HEK293 (cell line): ENCODE measurements around the gene RHBDL2.

Source experiments
- HOXC10 ChIP-seq: sonication (generic); formaldehyde crosslinking; IDR thresholded peaks from 2 replicates; pipeline ENCODE4 v1.8.1; 2023; ENCODE audit warnings: mild to moderate bottlenecking, missing genetic modification reagents
- MZF1 ChIP-seq: fragments of 450-650 bp; formaldehyde crosslinking; IDR thresholded peaks from 2 replicates; pipeline ENCODE4 v1.5.1; 2017; ENCODE audit warnings: missing biosample characterization, missing genetic modification characterization, borderline replicate concordance
- OSR2 ChIP-seq: fragments of 450-650 bp; formaldehyde crosslinking; IDR thresholded peaks from 2 replicates; pipeline ENCODE4 v1.5.1; 2016; ENCODE audit warnings: missing biosample characterization, missing genetic modification characterization
- REST ChIP-seq: fragments of 450-650 bp; formaldehyde crosslinking; IDR thresholded peaks from 2 replicates; pipeline ENCODE4 v1.5.1; 2016; ENCODE audit warnings: missing biosample characterization, missing genetic modification characterization
- SETDB1 ChIP-seq: IDR thresholded peaks from one replicate; pipeline ENCODE4 v1.6.1; 2017; ENCODE audit warnings: mild to moderate bottlenecking, low read length, moderate library complexity, mixed read lengths; ENCODE audit not compliant: insufficient read length
- SP7 ChIP-seq: fragments of 450-650 bp; formaldehyde crosslinking; IDR thresholded peaks from 2 replicates; pipeline ENCODE4 v1.5.1; 2016; ENCODE audit warnings: missing biosample characterization, missing genetic modification characterization
- TCF7L2 ChIP-seq: IDR thresholded peaks from 2 replicates; pipeline ENCODE4 v1.6.1; 2011; ENCODE audit warnings: low read depth, mild to moderate bottlenecking, inconsistent platforms, low read length, moderate library complexity, borderline replicate concordance
- TRIM28 ChIP-seq: IDR thresholded peaks from 2 replicates; pipeline ENCODE4 v1.6.1; 2011; ENCODE audit warnings: low read length, control low read depth, borderline replicate concordance
- WT1 ChIP-seq: fragments of 450-650 bp; formaldehyde crosslinking; IDR thresholded peaks from 2 replicates; pipeline ENCODE4 v1.5.1; 2016; ENCODE audit warnings: missing biosample characterization, missing genetic modification characterization
- ZBTB10 ChIP-seq: fragments of 450-650 bp; formaldehyde crosslinking; IDR thresholded peaks from 2 replicates; pipeline ENCODE4 v1.5.1; 2016; ENCODE audit warnings: missing biosample characterization, missing genetic modification characterization
- ZBTB20 ChIP-seq: fragments of 450-650 bp; formaldehyde crosslinking; IDR thresholded peaks from 2 replicates; pipeline ENCODE4 v1.5.1; 2016; ENCODE audit warnings: missing biosample characterization, missing genetic modification characterization
- ZBTB48 ChIP-seq: fragments of 450-650 bp; formaldehyde crosslinking; IDR thresholded peaks from 2 replicates; pipeline ENCODE4 v1.5.1; 2016; ENCODE audit warnings: missing biosample characterization, missing genetic modification characterization
- ZBTB49 ChIP-seq: fragments of 450-650 bp; formaldehyde crosslinking; IDR thresholded peaks from 2 replicates; pipeline ENCODE4 v1.5.1; 2016; ENCODE audit warnings: missing biosample characterization, missing genetic modification characterization, low read depth
- ZFP37 ChIP-seq: fragments of 450-650 bp; formaldehyde crosslinking; IDR thresholded peaks from 2 replicates; pipeline ENCODE4 v1.5.1; 2016; ENCODE audit warnings: missing biosample characterization, missing genetic modification characterization
- ZIC2 ChIP-seq: fragments of 450-650 bp; formaldehyde crosslinking; IDR thresholded peaks from 2 replicates; pipeline ENCODE4 v1.5.1; 2016; ENCODE audit warnings: missing biosample characterization, missing genetic modification characterization
- ZNF146 ChIP-seq: fragments of 450-650 bp; formaldehyde crosslinking; IDR thresholded peaks from 2 replicates; pipeline ENCODE4 v1.5.1; 2016; ENCODE audit warnings: missing biosample characterization, missing genetic modification characterization
- ZNF292 ChIP-seq: fragments of 450-650 bp; formaldehyde crosslinking; IDR thresholded peaks from 2 replicates; pipeline ENCODE4 v1.5.1; 2016; ENCODE audit warnings: low read depth, missing biosample characterization, missing genetic modification characterization, borderline replicate concordance
- ZNF324 ChIP-seq: fragments of 450-650 bp; formaldehyde crosslinking; IDR thresholded peaks from 2 replicates; pipeline ENCODE4 v1.5.1; 2016; ENCODE audit warnings: missing biosample characterization, missing genetic modification characterization
- ZNF350 ChIP-seq: fragments of 450-650 bp; formaldehyde crosslinking; IDR thresholded peaks from 2 replicates; pipeline ENCODE4 v1.5.0; 2017; ENCODE audit warnings: missing biosample characterization, mild to moderate bottlenecking, missing genetic modification characterization
- ZNF423 ChIP-seq: fragments of 450-650 bp; formaldehyde crosslinking; IDR thresholded peaks from 2 replicates; pipeline ENCODE4 v1.5.1; 2016; ENCODE audit warnings: missing biosample characterization, missing genetic modification characterization
- ZNF510 ChIP-seq: fragments of 450-650 bp; formaldehyde crosslinking; IDR thresholded peaks from 2 replicates; pipeline ENCODE4 v1.5.1; 2018; ENCODE audit warnings: mild to moderate bottlenecking, missing genetic modification characterization, missing biosample characterization; ENCODE audit not compliant: insufficient replicate concordance
- ZNF600 ChIP-seq: fragments of 450-650 bp; formaldehyde crosslinking; IDR thresholded peaks from 2 replicates; pipeline ENCODE4 v1.5.1; 2016; ENCODE audit warnings: missing biosample characterization, missing genetic modification characterization
- ZNF624 ChIP-seq: fragments of 450-650 bp; formaldehyde crosslinking; IDR thresholded peaks from 2 replicates; pipeline ENCODE4 v1.5.1; 2017; ENCODE audit warnings: missing biosample characterization, missing genetic modification characterization
- ZNF777 ChIP-seq: fragments of 450-650 bp; formaldehyde crosslinking; IDR thresholded peaks from 2 replicates; pipeline ENCODE4 v1.5.1; 2017; ENCODE audit warnings: missing biosample characterization, missing genetic modification characterization, borderline replicate concordance
- ZNF792 ChIP-seq: fragments of 450-650 bp; formaldehyde crosslinking; IDR thresholded peaks from 2 replicates; pipeline ENCODE4 v1.5.1; 2016; ENCODE audit warnings: missing biosample characterization, missing genetic modification characterization
- TF ChIP-seq, protein P1 (sequence below): fragments of 450-650 bp; formaldehyde crosslinking; IDR thresholded peaks from 2 replicates; pipeline ENCODE4 v1.5.1; 2016; ENCODE audit warnings: missing biosample characterization, missing genetic modification characterization, borderline replicate concordance
- TF ChIP-seq, protein P2 (sequence below): fragments of 450-650 bp; formaldehyde crosslinking; conservative IDR thresholded peaks from 2 replicates; pipeline ENCODE4 v1.5.1; 2016; ENCODE audit warnings: low read depth, missing biosample characterization, missing genetic modification characterization

RHBDL2 gene

GRCh38 chr1:38858833-38859560, 82.6 kb downstream of the RHBDL2 start (continued):
- TF ChIP-seq, protein P1, sequence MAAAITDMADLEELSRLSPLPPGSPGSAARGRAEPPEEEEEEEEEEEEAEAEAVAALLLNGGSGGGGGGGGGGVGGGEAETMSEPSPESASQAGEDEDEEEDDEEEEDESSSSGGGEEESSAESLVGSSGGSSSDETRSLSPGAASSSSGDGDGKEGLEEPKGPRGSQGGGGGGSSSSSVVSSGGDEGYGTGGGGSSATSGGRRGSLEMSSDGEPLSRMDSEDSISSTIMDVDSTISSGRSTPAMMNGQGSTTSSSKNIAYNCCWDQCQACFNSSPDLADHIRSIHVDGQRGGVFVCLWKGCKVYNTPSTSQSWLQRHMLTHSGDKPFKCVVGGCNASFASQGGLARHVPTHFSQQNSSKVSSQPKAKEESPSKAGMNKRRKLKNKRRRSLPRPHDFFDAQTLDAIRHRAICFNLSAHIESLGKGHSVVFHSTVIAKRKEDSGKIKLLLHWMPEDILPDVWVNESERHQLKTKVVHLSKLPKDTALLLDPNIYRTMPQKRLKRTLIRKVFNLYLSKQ (tag by site-specific recombination): no peak
- TF ChIP-seq REST (tag by site-specific recombination) (no peak), SETDB1 (no peak), ZNF324 (tag by site-specific recombination) (no peak), WT1 (tag by site-specific recombination) (no peak), ZNF292 (tag by site-specific recombination) (no peak), ZBTB49 (tag by site-specific recombination) (no peak), ZNF600 (tag by site-specific recombination) (no peak), MZF1 (tag by site-specific recombination) (no peak), ZBTB10 (tag by site-specific recombination) (0 out of 2 replicates have a peak, but pooled peaks have one; percentile 34), ZNF146 (tag by site-specific recombination) (no peak), ZIC2 (tag by site-specific recombination) (peak; percentile 57), ZNF777 (no peak), ZBTB48 (tag by site-specific recombination) (0 out of 2 replicates have a peak, but pooled peaks have one; percentile 30), ZFP37 (tag by site-specific recombination) (0 out of 2 replicates have a peak, but pooled peaks have one; percentile 56), TCF7L2 (no peak), ZNF792 (no peak), OSR2 (tag by site-specific recombination) (no peak), ZNF423 (tag by site-specific recombination) (no peak; the same call in 1 of the 2 replicates), HOXC10 (no peak), ZNF510 (tag by site-specific recombination) (no peak), ZBTB20 (tag by site-specific recombination) (peak; percentile 98), SP7 (tag by site-specific recombination) (0 out of 2 replicates have a peak, but pooled peaks have one; percentile 14), TRIM28 (no peak), ZNF350 (tag by site-specific recombination) (no peak), ZNF624 (tag by site-specific recombination) (no peak)
- TF ChIP-seq, protein P2, sequence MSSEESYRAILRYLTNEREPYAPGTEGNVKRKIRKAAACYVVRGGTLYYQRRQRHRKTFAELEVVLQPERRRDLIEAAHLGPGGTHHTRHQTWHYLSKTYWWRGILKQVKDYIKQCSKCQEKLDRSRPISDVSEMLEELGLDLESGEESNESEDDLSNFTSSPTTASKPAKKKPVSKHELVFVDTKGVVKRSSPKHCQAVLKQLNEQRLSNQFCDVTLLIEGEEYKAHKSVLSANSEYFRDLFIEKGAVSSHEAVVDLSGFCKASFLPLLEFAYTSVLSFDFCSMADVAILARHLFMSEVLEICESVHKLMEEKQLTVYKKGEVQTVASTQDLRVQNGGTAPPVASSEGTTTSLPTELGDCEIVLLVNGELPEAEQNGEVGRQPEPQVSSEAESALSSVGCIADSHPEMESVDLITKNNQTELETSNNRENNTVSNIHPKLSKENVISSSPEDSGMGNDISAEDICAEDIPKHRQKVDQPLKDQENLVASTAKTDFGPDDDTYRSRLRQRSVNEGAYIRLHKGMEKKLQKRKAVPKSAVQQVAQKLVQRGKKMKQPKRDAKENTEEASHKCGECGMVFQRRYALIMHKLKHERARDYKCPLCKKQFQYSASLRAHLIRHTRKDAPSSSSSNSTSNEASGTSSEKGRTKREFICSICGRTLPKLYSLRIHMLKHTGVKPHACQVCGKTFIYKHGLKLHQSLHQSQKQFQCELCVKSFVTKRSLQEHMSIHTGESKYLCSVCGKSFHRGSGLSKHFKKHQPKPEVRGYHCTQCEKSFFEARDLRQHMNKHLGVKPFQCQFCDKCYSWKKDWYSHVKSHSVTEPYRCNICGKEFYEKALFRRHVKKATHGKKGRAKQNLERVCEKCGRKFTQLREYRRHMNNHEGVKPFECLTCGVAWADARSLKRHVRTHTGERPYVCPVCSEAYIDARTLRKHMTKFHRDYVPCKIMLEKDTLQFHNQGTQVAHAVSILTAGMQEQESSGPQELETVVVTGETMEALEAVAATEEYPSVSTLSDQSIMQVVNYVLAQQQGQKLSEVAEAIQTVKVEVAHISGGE (tag by site-specific recombination): peak; percentile 36; the same call in 1 of the 2 replicates
